ENCODE measurements around the gene FOLR2. TPM values are rescaled to one million over a fixed set of nuclear protein-coding genes. Genes with fewer than 3 reads are reported as not detected.

Gene FOLR2
- total and polyA plus RNA-seq, 2 experiments from 2014 or later = not detected

- Histone ChIP-seq H3K27ac (ENCODE audit: low read depth) (peak overlapping the region; percentile 91), H3K79me2 (replicated peaks; ENCODE audit: insufficient read depth) (peaks cover 20% of the 10 kb centered on the region), H3K36me3 (ENCODE audit: insufficient read depth) (no peaks in the 10 kb centered on the region), H3K27me3 (ENCODE audit: insufficient read depth) (peaks cover 16% of the 10 kb centered on the region; the same call in 1 of the 2 replicates), H3K4me2 (peak overlapping the region; percentile 100), H3F3A (replicated peaks; ENCODE audit: low read depth) (peaks cover 2% of the 10 kb centered on the region; the same call in 1 of the 2 replicates), H4K20me1 (replicated peaks; ENCODE audit: insufficient read depth) (peaks cover 12% of the 10 kb centered on the region), H2AFZ (peak overlapping the region; percentile 80), H3K4me3 (peak overlapping the region; percentile 97), H3K9me2 (ENCODE audit: insufficient read depth) (no peaks in the 10 kb centered on the region), H3K4me1 (ENCODE audit: insufficient read depth) (peaks cover 25% of the 10 kb centered on the region)
- no peak for TF ChIP-seq EZH2 (IDR thresholded peaks at IDR 0.05; ENCODE audit: low read depth, unreplicated experiment)
- TF ChIP-seq POLR2AphosphoS5 (IDR thresholded peaks at IDR 0.05; ENCODE audit: low read depth) = 0 out of 2 replicates have a peak, but pooled peaks have one; percentile 24
- ATAC-seq (peak; percentile 19), DNase-seq (ENCODE audit: low spot score) (peak; percentile 73)
- Mint-ChIP-seq H3K4me3 (peak overlapping the region; percentile 95), H3K27ac (peak overlapping the region; percentile 95), H3K27me3 (ENCODE audit: insufficient read depth, low read depth, poor library complexity) (peaks cover 18% of the 10 kb centered on the region), H3K36me3 (ENCODE audit: low read depth) (peaks cover 9% of the 10 kb centered on the region), H3K4me1 (peaks cover 27% of the 10 kb centered on the region), H3K9me3 (no peaks in the 10 kb centered on the region)
Measured at GRCh38 chr11:72223615-72224563, 7.3 kb downstream of the FOLR2 start.

DNA sequence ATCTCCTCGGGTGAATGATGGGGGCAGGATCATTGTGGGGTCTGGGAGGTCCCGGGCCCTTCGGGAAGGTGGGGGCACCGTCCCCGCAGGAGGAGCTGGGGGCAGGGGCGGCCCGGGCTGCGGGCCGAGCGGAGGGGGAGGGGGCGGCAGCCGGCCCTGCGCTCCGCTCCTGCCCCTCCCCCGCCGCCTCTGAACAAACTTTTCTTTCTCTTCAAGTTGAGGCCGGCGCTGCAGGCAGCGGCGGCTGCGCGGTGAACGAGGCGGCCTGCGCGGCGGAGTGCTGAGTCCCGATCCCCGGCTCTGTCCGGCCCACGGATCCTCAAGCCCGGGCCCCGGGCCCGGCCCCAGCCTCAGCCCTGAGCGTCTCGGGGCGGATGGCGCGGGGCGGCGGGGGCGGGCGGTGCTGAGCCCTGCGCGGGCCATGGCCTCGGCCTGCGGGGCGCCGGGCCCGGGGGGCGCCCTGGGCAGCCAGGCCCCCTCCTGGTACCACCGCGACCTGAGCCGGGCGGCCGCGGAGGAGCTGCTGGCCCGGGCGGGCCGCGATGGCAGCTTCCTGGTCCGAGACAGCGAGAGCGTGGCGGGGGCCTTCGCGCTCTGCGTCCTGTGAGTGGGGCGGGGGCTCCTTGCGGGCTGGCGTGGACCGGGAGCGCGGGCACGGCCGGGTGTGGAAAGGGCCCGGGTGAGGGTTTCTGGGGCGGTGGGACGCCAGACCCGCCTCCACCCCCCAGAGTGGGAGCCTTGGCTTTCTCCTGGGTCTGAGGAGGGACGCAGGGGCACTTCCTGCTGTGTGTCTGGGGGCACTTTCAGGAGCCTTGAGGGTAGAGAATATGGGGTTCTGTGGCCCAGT is 8.2 kb downstream of the FOLR2 start, which contains the start of gene INPPL1:
TSS of gene INPPL1 (plus strand) at position 204 of the 847 bp plus-strand sequence. CDS start at position 422, 218 bp downstream.
- H3K9me3 Mint-ChIP-seq = no peaks in the 10 kb centered on the region
- Histone ChIP-seq H3F3A (replicated peaks; ENCODE audit: low read depth) (peaks cover 2% of the 10 kb centered on the region; the same call in 1 of the 2 replicates), H3K9me2 (ENCODE audit: insufficient read depth) (no peaks in the 10 kb centered on the region), H3K27ac (ENCODE audit: low read depth) (peak within 1 kb of the TSS; percentile 91), H3K36me3 (ENCODE audit: insufficient read depth) (no peaks in the 10 kb centered on the region; the same call in 1 of the 2 replicates), H3K4me2 (peak within 1 kb of the TSS; percentile 100), H3K4me3 (peak within 1 kb of the TSS; percentile 97), H3K27me3 (ENCODE audit: insufficient read depth) (peaks cover 16% of the 10 kb centered on the region; the same call in 1 of the 2 replicates), H3K4me1 (ENCODE audit: insufficient read depth) (peaks cover 25% of the 10 kb centered on the region), H2AFZ (peak within 1 kb of the TSS; percentile 80), H4K20me1 (replicated peaks; ENCODE audit: insufficient read depth) (peaks cover 12% of the 10 kb centered on the region), H3K79me2 (replicated peaks; ENCODE audit: insufficient read depth) (peaks cover 20% of the 10 kb centered on the region)
- H3K27me3 Mint-ChIP-seq (ENCODE audit: insufficient read depth, low read depth, poor library complexity) = peaks cover 17% of the 10 kb centered on the region
- DNase-seq (ENCODE audit: low spot score) = peak; percentile 76
- peaks cover 27% of the 10 kb centered on the region for H3K4me1 Mint-ChIP-seq
- peak within 1 kb of the TSS; percentile 95 for H3K27ac Mint-ChIP-seq
- ATAC-seq = peak; percentile 3; the same call in 2 of the 3 replicates
- TF ChIP-seq, protein P1, sequence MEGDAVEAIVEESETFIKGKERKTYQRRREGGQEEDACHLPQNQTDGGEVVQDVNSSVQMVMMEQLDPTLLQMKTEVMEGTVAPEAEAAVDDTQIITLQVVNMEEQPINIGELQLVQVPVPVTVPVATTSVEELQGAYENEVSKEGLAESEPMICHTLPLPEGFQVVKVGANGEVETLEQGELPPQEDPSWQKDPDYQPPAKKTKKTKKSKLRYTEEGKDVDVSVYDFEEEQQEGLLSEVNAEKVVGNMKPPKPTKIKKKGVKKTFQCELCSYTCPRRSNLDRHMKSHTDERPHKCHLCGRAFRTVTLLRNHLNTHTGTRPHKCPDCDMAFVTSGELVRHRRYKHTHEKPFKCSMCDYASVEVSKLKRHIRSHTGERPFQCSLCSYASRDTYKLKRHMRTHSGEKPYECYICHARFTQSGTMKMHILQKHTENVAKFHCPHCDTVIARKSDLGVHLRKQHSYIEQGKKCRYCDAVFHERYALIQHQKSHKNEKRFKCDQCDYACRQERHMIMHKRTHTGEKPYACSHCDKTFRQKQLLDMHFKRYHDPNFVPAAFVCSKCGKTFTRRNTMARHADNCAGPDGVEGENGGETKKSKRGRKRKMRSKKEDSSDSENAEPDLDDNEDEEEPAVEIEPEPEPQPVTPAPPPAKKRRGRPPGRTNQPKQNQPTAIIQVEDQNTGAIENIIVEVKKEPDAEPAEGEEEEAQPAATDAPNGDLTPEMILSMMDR (conservative IDR thresholded peaks at IDR 0.05; ENCODE audit: low read depth in 2 of 2) = no peak
- no peak for TF ChIP-seq CREB1 (CRISPR knock-in tag; IDR thresholded peaks at IDR 0.05; ENCODE audit: low read depth)
- no peak for TF ChIP-seq NANOG (IDR thresholded peaks at IDR 0.05; ENCODE audit: borderline replicate concordance)
- no peak for TF ChIP-seq STAT1 (IDR thresholded peaks at IDR 0.05; ENCODE audit: unreplicated experiment)
- TF ChIP-seq EZH2 (IDR thresholded peaks at IDR 0.05; ENCODE audit: low read depth, unreplicated experiment) = no peak
- TF ChIP-seq, protein P2, sequence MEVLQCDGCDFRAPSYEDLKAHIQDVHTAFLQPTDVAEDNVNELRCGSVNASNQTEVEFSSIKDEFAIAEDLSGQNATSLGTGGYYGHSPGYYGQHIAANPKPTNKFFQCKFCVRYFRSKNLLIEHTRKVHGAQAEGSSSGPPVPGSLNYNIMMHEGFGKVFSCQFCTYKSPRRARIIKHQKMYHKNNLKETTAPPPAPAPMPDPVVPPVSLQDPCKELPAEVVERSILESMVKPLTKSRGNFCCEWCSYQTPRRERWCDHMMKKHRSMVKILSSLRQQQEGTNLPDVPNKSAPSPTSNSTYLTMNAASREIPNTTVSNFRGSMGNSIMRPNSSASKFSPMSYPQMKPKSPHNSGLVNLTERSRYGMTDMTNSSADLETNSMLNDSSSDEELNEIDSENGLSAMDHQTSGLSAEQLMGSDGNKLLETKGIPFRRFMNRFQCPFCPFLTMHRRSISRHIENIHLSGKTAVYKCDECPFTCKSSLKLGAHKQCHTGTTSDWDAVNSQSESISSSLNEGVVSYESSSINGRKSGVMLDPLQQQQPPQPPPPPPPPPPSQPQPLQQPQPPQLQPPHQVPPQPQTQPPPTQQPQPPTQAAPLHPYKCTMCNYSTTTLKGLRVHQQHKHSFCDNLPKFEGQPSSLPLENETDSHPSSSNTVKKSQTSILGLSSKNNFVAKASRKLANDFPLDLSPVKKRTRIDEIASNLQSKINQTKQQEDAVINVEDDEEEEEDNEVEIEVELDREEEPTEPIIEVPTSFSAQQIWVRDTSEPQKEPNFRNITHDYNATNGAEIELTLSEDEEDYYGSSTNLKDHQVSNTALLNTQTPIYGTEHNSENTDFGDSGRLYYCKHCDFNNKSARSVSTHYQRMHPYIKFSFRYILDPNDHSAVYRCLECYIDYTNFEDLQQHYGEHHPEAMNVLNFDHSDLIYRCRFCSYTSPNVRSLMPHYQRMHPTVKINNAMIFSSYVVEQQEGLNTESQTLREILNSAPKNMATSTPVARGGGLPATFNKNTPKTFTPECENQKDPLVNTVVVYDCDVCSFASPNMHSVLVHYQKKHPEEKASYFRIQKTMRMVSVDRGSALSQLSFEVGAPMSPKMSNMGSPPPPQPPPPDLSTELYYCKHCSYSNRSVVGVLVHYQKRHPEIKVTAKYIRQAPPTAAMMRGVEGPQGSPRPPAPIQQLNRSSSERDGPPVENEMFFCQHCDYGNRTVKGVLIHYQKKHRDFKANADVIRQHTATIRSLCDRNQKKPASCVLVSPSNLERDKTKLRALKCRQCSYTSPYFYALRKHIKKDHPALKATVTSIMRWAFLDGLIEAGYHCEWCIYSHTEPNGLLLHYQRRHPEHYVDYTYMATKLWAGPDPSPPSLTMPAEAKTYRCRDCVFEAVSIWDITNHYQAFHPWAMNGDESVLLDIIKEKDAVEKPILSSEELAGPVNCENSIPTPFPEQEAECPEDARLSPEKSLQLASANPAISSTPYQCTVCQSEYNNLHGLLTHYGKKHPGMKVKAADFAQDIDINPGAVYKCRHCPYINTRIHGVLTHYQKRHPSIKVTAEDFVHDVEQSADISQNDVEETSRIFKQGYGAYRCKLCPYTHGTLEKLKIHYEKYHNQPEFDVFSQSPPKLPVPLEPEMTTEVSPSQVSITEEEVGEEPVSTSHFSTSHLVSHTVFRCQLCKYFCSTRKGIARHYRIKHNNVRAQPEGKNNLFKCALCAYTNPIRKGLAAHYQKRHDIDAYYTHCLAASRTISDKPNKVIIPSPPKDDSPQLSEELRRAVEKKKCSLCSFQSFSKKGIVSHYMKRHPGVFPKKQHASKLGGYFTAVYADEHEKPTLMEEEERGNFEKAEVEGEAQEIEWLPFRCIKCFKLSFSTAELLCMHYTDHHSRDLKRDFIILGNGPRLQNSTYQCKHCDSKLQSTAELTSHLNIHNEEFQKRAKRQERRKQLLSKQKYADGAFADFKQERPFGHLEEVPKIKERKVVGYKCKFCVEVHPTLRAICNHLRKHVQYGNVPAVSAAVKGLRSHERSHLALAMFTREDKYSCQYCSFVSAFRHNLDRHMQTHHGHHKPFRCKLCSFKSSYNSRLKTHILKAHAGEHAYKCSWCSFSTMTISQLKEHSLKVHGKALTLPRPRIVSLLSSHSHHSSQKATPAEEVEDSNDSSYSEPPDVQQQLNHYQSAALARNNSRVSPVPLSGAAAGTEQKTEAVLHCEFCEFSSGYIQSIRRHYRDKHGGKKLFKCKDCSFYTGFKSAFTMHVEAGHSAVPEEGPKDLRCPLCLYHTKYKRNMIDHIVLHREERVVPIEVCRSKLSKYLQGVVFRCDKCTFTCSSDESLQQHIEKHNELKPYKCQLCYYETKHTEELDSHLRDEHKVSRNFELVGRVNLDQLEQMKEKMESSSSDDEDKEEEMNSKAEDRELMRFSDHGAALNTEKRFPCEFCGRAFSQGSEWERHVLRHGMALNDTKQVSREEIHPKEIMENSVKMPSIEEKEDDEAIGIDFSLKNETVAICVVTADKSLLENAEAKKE (CRISPR knock-in tag; IDR thresholded peaks at IDR 0.05) = no peak
- TF ChIP-seq, protein P3, sequence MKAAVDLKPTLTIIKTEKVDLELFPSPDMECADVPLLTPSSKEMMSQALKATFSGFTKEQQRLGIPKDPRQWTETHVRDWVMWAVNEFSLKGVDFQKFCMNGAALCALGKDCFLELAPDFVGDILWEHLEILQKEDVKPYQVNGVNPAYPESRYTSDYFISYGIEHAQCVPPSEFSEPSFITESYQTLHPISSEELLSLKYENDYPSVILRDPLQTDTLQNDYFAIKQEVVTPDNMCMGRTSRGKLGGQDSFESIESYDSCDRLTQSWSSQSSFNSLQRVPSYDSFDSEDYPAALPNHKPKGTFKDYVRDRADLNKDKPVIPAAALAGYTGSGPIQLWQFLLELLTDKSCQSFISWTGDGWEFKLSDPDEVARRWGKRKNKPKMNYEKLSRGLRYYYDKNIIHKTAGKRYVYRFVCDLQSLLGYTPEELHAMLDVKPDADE (IDR thresholded peaks at IDR 0.05) = no peak
- no peak for TF ChIP-seq POLR2AphosphoS5 (IDR thresholded peaks at IDR 0.05; ENCODE audit: low read depth)
- peaks cover 18% of the 10 kb centered on the region for H3K36me3 Mint-ChIP-seq (ENCODE audit: low read depth)
- peak within 1 kb of the TSS; percentile 95 for H3K4me3 Mint-ChIP-seq

Data from GM23338 (cell line).